ENCODE measurements around the gene ABCA12. TPM values are rescaled to one million over a fixed set of nuclear protein-coding genes. Genes with fewer than 3 reads are reported as not detected.
A peak's percentile ranks its signal among the peaks of the same experiment; 100 is the strongest.

Gene ABCA12
- polyA plus RNA-seq, 1 of the 3 experiments (the other 2 are of a cell fraction): 0.07 TPM

GRCh38 chr2:215137741-215138340, 585 bp downstream of the ABCA12 start:
- no peaks in the 10 kb centered on the region for H3K9me2 ChIP-seq
- H3K27me3 ChIP-seq (ENCODE audit: insufficient read depth): no peaks in the 10 kb centered on the region
- H3K4me1 ChIP-seq (ENCODE audit: control insufficient read depth in 1 of 2, insufficient read depth in 2 of 2, low read depth in 1 of 2, low read length in 1 of 2): peaks cover 10 to 11% of the 10 kb centered on the region in 2 experiments; a peak in 3 of 4 replicates
- no peak overlapping the region for H3K4me3 ChIP-seq (ENCODE audit: low read depth in 2 of 2, low read length in 1 of 2)
- CTCF ChIA-PET: no interaction called here
- no peaks in the 10 kb centered on the region for H4K20me1 ChIP-seq (ENCODE audit: insufficient read depth)
- peak; percentile 19 for DNase-seq
- peak; percentile 67 for TF ChIP-seq FOSL2 (IDR thresholded peaks at IDR 0.05; ENCODE audit: borderline replicate concordance, low read depth)
- peak; percentile 72 for TF ChIP-seq NFIC (IDR thresholded peaks at IDR 0.05; ENCODE audit: borderline replicate concordance)
- TF ChIP-seq RXRA (IDR thresholded peaks at IDR 0.05; ENCODE audit: borderline replicate concordance, low read depth): peak; percentile 28; the same call in 1 of the 2 replicates
- TF ChIP-seq IRF3 (IDR thresholded peaks at IDR 0.05; ENCODE audit: low read depth, low read length): no peak
- TF ChIP-seq EP300 (IDR thresholded peaks at IDR 0.05; ENCODE audit: borderline replicate concordance in 1 of 2, low read depth in 1 of 2, low read length in 1 of 2): peak in 1 of 2 experiments; percentile 47; a peak in 1 of 4 replicates
- peak; percentile 64; the same call in 1 of the 2 replicates for TF ChIP-seq JUND (IDR thresholded peaks at IDR 0.05)
- TF ChIP-seq MAX (IDR thresholded peaks at IDR 0.05; ENCODE audit: low read depth): 0 out of 2 replicates have a peak, but pooled peaks have one; percentile 21
- TF ChIP-seq GATA2 (CRISPR knock-in tag; IDR thresholded peaks at IDR 0.05): 0 out of 2 replicates have a peak, but pooled peaks have one; percentile 19
- TF ChIP-seq RAD21 (IDR thresholded peaks at IDR 0.05; ENCODE audit: low read length): no peak
- POLR2A ChIA-PET: no interaction called here
- peak overlapping the region; percentile 27 to 80; a peak in 3 of 4 replicates for H3K27ac ChIP-seq (ENCODE audit: low read depth in 2 of 2, low read length in 1 of 2)
- WGBS (ENCODE audit: low lambda C conversion rate): 42% methylated on average over 6 of the region's 6 CpGs
- H3K9ac ChIP-seq: no peak overlapping the region
- H3K79me2 ChIP-seq (ENCODE audit: insufficient read depth): no peaks in the 10 kb centered on the region
- peak overlapping the region; percentile 13; the same call in 1 of the 2 replicates for H2AFZ ChIP-seq (ENCODE audit: low read depth)
- H3K36me3 ChIP-seq (replicated peaks in 1 of 2; ENCODE audit: control insufficient read depth in 1 of 2, insufficient read depth in 2 of 2, low read length in 1 of 2): no peaks in the 10 kb centered on the region
- no peaks in the 10 kb centered on the region for H3K9me3 ChIP-seq
- peak overlapping the region; percentile 41 for H3K4me2 ChIP-seq
- peaks cover 11% of the 10 kb centered on the region for H3F3A ChIP-seq (replicated peaks; ENCODE audit: insufficient read depth)

- Histone ChIP-seq H3F3A (replicated peaks; ENCODE audit: insufficient read depth) (peaks cover 11% of the 10 kb centered on the region), H3K4me2 (peak overlapping the region; percentile 41), H2AFZ (ENCODE audit: low read depth) (0 out of 2 replicates have a peak overlapping the region, but pooled peaks have one; percentile 8), H4K20me1 (ENCODE audit: insufficient read depth) (no peaks in the 10 kb centered on the region), H3K36me3 (replicated peaks in 1 of 2; ENCODE audit: control insufficient read depth in 1 of 2, insufficient read depth in 2 of 2, low read length in 1 of 2) (no peaks in the 10 kb centered on the region), H3K4me1 (ENCODE audit: control insufficient read depth in 1 of 2, insufficient read depth in 2 of 2, low read depth in 1 of 2, low read length in 1 of 2) (peaks cover 10 to 11% of the 10 kb centered on the region in 2 experiments; a peak in 3 of 4 replicates), H3K9me3 (no peaks in the 10 kb centered on the region), H3K27me3 (ENCODE audit: insufficient read depth) (no peaks in the 10 kb centered on the region), H3K9ac (no peak overlapping the region), H3K4me3 (ENCODE audit: low read depth in 2 of 2, low read length in 1 of 2) (no peak overlapping the region), H3K9me2 (no peaks in the 10 kb centered on the region), H3K27ac (ENCODE audit: low read depth in 2 of 2, low read length in 1 of 2) (peak overlapping the region; percentile 27 to 80; a peak in 3 of 4 replicates), H3K79me2 (ENCODE audit: insufficient read depth) (no peaks in the 10 kb centered on the region)
- ChIA-PET CTCF (interaction anchor here (1.1 kb wide), 1 partner anchor 10 kb away, joined by 3 read pairs; no protein-coding TSS in a partner anchor), POLR2A (no interaction called here)
- 47% methylated on average over 3 of the region's 3 CpGs for WGBS (ENCODE audit: low lambda C conversion rate)
- DNase-seq: no peak
- TF ChIP-seq EP300 (IDR thresholded peaks at IDR 0.05; ENCODE audit: borderline replicate concordance in 1 of 2, low read depth in 1 of 2, low read length in 1 of 2) (no peak), CTCF (IDR thresholded peaks at IDR 0.05) (no peak), ELF1 (IDR thresholded peaks at IDR 0.05) (no peak), ZBTB33 (IDR thresholded peaks at IDR 0.05; ENCODE audit: borderline replicate concordance, low read depth) (no peak), JUND (IDR thresholded peaks at IDR 0.05) (no peak), MAX (IDR thresholded peaks at IDR 0.05; ENCODE audit: low read depth) (no peak), GATA2 (CRISPR knock-in tag; IDR thresholded peaks at IDR 0.05) (no peak)
Observed at GRCh38 chr2:215137329-215137686, 1.1 kb downstream of the ABCA12 start.
